Measurements from ENCODE around the gene GSS. TPM values are rescaled to one million over a fixed set of nuclear protein-coding genes. Genes with fewer than 3 reads are reported as not detected.

GSS gene
- total RNA-seq, 1 donor from 2014 or later: 63.9 TPM

DNA sequence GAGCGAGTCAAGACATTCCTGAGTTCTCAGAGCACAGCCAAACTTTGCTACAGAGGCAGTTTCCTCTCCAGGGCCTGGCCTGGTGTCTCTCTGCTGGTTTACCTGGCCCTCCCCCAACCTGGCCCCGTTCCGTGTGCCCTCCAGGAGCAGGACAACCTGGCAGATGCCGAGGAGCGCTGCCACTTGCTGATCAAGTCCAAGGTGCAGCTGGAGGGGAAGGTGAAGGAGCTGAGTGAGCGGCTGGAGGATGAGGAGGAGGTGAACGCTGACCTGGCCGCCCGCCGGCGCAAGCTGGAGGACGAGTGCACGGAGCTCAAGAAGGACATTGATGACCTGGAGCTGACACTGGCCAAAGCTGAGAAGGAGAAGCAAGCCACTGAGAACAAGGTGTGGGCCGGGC lies 39.6 kb upstream of the GSS start:
- H3K4me3 Mint-ChIP-seq: no peak overlapping the region
- H3K4me2 ChIP-seq: no peak overlapping the region
- H3K79me2 ChIP-seq (ENCODE audit: low read depth): no peaks in the 10 kb centered on the region
- no peak for TF ChIP-seq EZH2 (IDR thresholded peaks at IDR 0.05)
- no peak for TF ChIP-seq EZH2phosphoT487 (IDR thresholded peaks at IDR 0.05)
- TF ChIP-seq, protein P1, sequence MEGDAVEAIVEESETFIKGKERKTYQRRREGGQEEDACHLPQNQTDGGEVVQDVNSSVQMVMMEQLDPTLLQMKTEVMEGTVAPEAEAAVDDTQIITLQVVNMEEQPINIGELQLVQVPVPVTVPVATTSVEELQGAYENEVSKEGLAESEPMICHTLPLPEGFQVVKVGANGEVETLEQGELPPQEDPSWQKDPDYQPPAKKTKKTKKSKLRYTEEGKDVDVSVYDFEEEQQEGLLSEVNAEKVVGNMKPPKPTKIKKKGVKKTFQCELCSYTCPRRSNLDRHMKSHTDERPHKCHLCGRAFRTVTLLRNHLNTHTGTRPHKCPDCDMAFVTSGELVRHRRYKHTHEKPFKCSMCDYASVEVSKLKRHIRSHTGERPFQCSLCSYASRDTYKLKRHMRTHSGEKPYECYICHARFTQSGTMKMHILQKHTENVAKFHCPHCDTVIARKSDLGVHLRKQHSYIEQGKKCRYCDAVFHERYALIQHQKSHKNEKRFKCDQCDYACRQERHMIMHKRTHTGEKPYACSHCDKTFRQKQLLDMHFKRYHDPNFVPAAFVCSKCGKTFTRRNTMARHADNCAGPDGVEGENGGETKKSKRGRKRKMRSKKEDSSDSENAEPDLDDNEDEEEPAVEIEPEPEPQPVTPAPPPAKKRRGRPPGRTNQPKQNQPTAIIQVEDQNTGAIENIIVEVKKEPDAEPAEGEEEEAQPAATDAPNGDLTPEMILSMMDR (IDR thresholded peaks at IDR 0.05): no peak
- no peaks in the 10 kb centered on the region for H3K9me3 Mint-ChIP-seq
- H3K4me1 ChIP-seq: no peaks in the 10 kb centered on the region
- no peak overlapping the region for H2AFZ ChIP-seq (replicated peaks)
- H3K27ac ChIP-seq: no peak overlapping the region
- no peak for DNase-seq (ENCODE audit: low spot score)
- H3K36me3 ChIP-seq: no peaks in the 10 kb centered on the region
- peaks cover 18% of the 10 kb centered on the region for H3K36me3 Mint-ChIP-seq
- H3K27ac Mint-ChIP-seq: no peak overlapping the region
- H3F3A ChIP-seq (ENCODE audit: low read depth): no peaks in the 10 kb centered on the region
- no peaks in the 10 kb centered on the region for H3K27me3 ChIP-seq
- peaks cover 9% of the 10 kb centered on the region for H4K20me1 ChIP-seq (ENCODE audit: low read depth)
- no peaks in the 10 kb centered on the region for H3K4me1 Mint-ChIP-seq
- no peak overlapping the region for H3K9ac ChIP-seq
- no peaks in the 10 kb centered on the region for H3K27me3 Mint-ChIP-seq (ENCODE audit: insufficient read depth, low read depth)
- H3K9me3 ChIP-seq (ENCODE audit: low read depth): no peaks in the 10 kb centered on the region
- no peak overlapping the region for H3K4me3 ChIP-seq

DNA sequence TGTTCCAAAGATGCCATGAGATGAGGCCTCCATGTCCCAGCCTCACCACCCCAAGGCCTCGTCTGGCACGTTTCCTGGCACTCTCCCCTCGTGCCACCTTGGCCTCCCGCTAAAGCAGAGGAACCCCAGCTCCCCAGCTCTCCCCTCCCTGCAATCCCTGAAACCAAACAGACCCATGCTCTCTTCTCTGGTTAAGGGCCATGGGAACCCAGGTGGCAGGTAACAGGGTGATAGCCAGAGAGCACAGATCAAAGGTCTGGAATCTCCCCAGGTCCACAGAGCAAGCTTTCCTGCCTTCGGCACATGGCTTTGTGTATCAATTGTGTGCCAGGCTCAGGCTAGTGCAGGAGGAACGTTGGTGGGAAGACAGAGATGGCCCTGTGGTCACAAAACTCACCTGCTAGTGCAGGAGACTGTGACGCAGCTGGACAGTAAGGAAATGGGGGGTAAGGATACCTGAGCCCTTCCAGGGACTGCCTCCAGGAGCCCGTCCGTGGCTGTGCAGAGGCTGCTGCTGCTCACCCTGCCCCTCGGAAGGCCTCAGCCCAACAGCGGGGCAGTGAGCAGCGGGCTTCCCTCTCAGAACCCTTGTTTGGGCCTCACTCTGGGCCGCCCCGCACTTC lies 39.0 kb upstream of the GSS start:
- Histone ChIP-seq H3K79me2 (ENCODE audit: low read depth) (no peaks in the 10 kb centered on the region), H3K27me3 (no peaks in the 10 kb centered on the region), H3K36me3 (no peaks in the 10 kb centered on the region), H3K9ac (no peak overlapping the region), H3K4me3 (no peak overlapping the region), H4K20me1 (ENCODE audit: low read depth) (peaks cover 5% of the 10 kb centered on the region), H3K4me1 (no peaks in the 10 kb centered on the region), H3K9me3 (ENCODE audit: low read depth) (no peaks in the 10 kb centered on the region), H3K27ac (no peak overlapping the region), H2AFZ (replicated peaks) (no peak overlapping the region), H3K4me2 (no peak overlapping the region), H3F3A (ENCODE audit: low read depth) (no peaks in the 10 kb centered on the region)
- DNase-seq (ENCODE audit: low spot score): no peak
- TF ChIP-seq EZH2 (IDR thresholded peaks at IDR 0.05) (no peak), EZH2phosphoT487 (IDR thresholded peaks at IDR 0.05) (no peak)
- TF ChIP-seq, protein P1 (IDR thresholded peaks at IDR 0.05): no peak
- no peak overlapping the region for H3K4me3 Mint-ChIP-seq
- H3K4me1 Mint-ChIP-seq: no peaks in the 10 kb centered on the region
- H3K27me3 Mint-ChIP-seq (ENCODE audit: insufficient read depth, low read depth): no peaks in the 10 kb centered on the region
- H3K27ac Mint-ChIP-seq: no peak overlapping the region
- no peaks in the 10 kb centered on the region for H3K9me3 Mint-ChIP-seq
- H3K36me3 Mint-ChIP-seq: peaks cover 18% of the 10 kb centered on the region

DNA sequence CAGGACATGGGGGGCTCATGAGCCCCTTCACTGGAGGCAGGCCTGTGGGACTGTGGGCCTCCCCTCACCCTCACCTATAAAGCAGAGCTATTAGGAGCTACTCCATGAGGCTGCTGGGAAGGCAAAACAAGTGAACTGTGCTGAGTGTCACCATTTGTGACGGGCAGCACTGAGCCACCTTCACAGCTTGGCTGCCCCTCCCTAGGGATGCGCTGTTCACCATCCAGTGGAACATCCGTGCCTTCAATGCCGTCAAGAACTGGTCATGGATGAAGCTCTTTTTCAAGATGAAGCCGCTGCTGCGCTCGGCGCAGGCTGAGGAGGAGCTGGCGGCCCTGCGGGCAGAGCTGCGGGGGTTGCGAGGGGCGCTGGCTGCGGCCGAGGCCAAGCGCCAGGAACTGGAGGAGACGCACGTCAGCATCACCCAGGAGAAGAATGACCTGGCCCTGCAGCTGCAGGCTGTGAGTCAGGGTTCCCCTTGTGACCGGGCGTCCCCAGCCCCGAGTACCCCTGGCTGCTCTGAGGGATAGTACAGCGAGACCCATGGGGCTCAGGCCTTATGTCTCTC lies 38.4 kb upstream of the GSS start:
- no peak overlapping the region for H3K27ac ChIP-seq

More for the DNA sequence above, 38.4 kb upstream of the GSS start:
- Mint-ChIP-seq H3K36me3 (peaks cover 15% of the 10 kb centered on the region), H3K4me1 (no peaks in the 10 kb centered on the region), H3K27ac (no peak overlapping the region), H3K4me3 (no peak overlapping the region), H3K27me3 (ENCODE audit: insufficient read depth, low read depth) (peaks cover 3% of the 10 kb centered on the region), H3K9me3 (no peaks in the 10 kb centered on the region)
- TF ChIP-seq EZH2phosphoT487 (IDR thresholded peaks at IDR 0.05): no peak
- TF ChIP-seq, protein P1 (IDR thresholded peaks at IDR 0.05): no peak
- no peak for TF ChIP-seq EZH2 (IDR thresholded peaks at IDR 0.05)
- Histone ChIP-seq H3F3A (ENCODE audit: low read depth) (no peaks in the 10 kb centered on the region), H3K9me3 (ENCODE audit: low read depth) (no peaks in the 10 kb centered on the region), H3K4me3 (no peak overlapping the region), H3K79me2 (ENCODE audit: low read depth) (no peaks in the 10 kb centered on the region), H3K4me2 (no peak overlapping the region), H2AFZ (replicated peaks) (no peak overlapping the region), H3K36me3 (no peaks in the 10 kb centered on the region), H4K20me1 (ENCODE audit: low read depth) (peaks cover 5% of the 10 kb centered on the region), H3K27me3 (no peaks in the 10 kb centered on the region), H3K4me1 (no peaks in the 10 kb centered on the region), H3K9ac (no peak overlapping the region)
- DNase-seq (ENCODE audit: low spot score): no peak

All from neural progenitor cell (in vitro differentiated cells).